Stomach (tissue), 9 donors: ENCODE measurements around the gene TNS1. TPM values are rescaled to one million over a fixed set of nuclear protein-coding genes. Genes with fewer than 3 reads are reported as not detected.

Experiments
- DNase-seq, 2 donors: peaks; one replicate each; pipeline versions ENCODE4 v3.0.0 to v3.0.0-alpha.2; 2013 to 2019
- H3K27ac ChIP-seq, 5 donors: fragments of 200-600 bp in 4 of 5; sonication (generic) in 4 of 5; one replicate each; pipeline ENCODE4 v1.5.1; 2013 to 2019; ENCODE audit warnings: mild to moderate bottlenecking in 1 of 5, moderate library complexity in 1 of 5
- H3K27me3 ChIP-seq, 3 donors: fragments of 200-600 bp; sonication (generic); one replicate each; pipeline ENCODE4 v1.5.1; 2017 to 2019; ENCODE audit warnings: mixed run types in 1 of 3
- H3K36me3 ChIP-seq, 4 donors: fragments of 200-600 bp; sonication (generic); 1 replicate in 3 of 4; 2 replicates in 1 of 4; pipeline ENCODE4 v1.5.1; 2016 to 2019
- H3K4me1 ChIP-seq, 4 donors: fragments of 200-600 bp; sonication (generic); one replicate each; pipeline ENCODE4 v1.5.1; 2016 to 2019
- H3K4me3 ChIP-seq, 4 donors: fragments of 200-600 bp; sonication (generic) in 3 of 4; one replicate each; pipeline ENCODE4 v1.5.1; 2016 to 2019; ENCODE audit warnings: mild to moderate bottlenecking in 1 of 4
- H3K9me3 ChIP-seq, 4 donors: fragments of 200-600 bp; sonication (generic); one replicate each; pipeline ENCODE4 v1.5.1; 2016 to 2019
- EP300 ChIP-seq: sonication (generic); formaldehyde crosslinking; IDR thresholded peaks from one replicate; pipeline ENCODE4 v1.6.1; 2017; ENCODE audit warnings: antibody characterized with exemption
- POLR2A ChIP-seq, 4 donors: fragments of 450-650 bp; IDR thresholded peaks; one replicate each; pipeline ENCODE4 v1.6.1; 2016; ENCODE audit warnings: antibody characterized with exemption in 4 of 4, control low read depth in 2 of 4, mild to moderate bottlenecking in 1 of 4, moderate library complexity in 1 of 4
- POLR2AphosphoS5 ChIP-seq, 3 donors: sonication (generic); formaldehyde crosslinking; IDR thresholded peaks; one replicate each; pipeline ENCODE4 v1.6.1; 2016; ENCODE audit warnings: antibody characterized with exemption in 3 of 3
- WGBS, 5 donors: extraction: QIAGEN DNeasy Blood & Tissue Kit in 3 of 5; methylation state at CpG; one replicate each; pipeline versions ENCODE4 v1.1.5 to v1.1.7; 2013 to 2018; 5-methylcytosine and 5-hydroxymethylcytosine counted together
- intact Hi-C: fragments of 100-400 bp; cut with DNase I; formaldehyde crosslinking; loops from one replicate; pipeline ENCODE4 v1.15.1; 2023; ENCODE audit warnings: low total_unique reads
- polyA plus RNA-seq, 3 donors: library from polyadenylated mRNA; stranded (reverse); fragments of 200-250 nt; gene quantifications; one replicate each; pipeline ENCODE4 v1.2.3, GENCODE V29; 2013
- total RNA-seq, 5 donors: library from RNA; depleted of rRNA; stranded (reverse); fragments of >200 nt; gene quantifications; one replicate each; pipeline versions ENCODE4 v1.1.0 to v1.2.3, GENCODE V29; 2014 to 2016
- TF ChIP-seq, protein P1 (sequence below), 7 experiments: fragments of 450-650 bp in 4 of 7; fragments of 200-600 bp in 3 of 7; sonication (generic) in 3 of 7; IDR thresholded peaks; one replicate each; pipeline ENCODE4 v1.5.1; 2016 to 2019; ENCODE audit warnings: antibody characterized with exemption in 7 of 7, control low read depth in 2 of 7, mild to moderate bottlenecking in 1 of 7
- donor health status: healthy with polysubstance abuse.
- donor health status: Bipolar disorder and iron deficiency.
- donor health status: healthy.

TNS1 gene
- total and polyA plus RNA-seq, 8 donors, result 18.5 to 682 (median 160) TPM

DNA sequence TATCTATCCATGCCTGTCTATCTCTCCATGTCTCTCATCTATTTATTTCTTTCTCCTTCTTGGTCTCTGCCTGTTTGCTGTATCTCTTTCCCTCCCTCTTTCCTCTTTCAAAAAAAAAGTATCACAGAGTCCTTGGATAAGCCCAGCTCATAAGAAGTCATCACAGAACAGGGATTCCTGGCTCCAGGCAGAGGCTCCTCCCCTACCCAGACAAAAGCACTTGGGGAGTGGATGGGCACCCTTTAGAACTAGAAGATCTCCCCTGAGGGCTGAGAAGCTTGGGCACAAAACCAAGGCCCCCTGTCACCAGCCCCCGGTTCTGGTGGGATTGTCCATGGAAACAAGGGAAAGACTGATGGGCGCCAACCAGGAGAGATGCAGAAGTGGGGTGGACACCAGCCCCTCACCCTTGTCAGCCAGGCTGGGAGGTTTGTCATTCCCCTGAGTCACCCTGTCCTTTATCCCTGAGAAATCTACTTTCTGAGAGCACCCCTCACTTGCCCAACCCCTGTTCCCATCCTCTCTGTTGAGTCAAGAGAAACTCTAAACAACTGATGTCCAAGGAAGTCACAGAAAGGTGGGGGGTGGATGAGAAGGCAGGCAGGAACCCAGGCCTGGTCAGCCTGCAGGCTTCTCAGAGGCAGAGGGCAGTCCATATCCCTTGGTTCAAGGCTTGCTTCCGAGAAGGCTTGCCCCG is 127.1 kb downstream of the TNS1 start:
- Histone ChIP-seq H3K36me3 (peaks cover 66 to 99% (median 96%) of the 10 kb centered on the region in 4 donors), H3K9me3 (no peaks in the 10 kb centered on the region), H3K27ac (peak overlapping the region in 4 of 5 donors; percentile 48 to 71 (median 54))

DNA sequence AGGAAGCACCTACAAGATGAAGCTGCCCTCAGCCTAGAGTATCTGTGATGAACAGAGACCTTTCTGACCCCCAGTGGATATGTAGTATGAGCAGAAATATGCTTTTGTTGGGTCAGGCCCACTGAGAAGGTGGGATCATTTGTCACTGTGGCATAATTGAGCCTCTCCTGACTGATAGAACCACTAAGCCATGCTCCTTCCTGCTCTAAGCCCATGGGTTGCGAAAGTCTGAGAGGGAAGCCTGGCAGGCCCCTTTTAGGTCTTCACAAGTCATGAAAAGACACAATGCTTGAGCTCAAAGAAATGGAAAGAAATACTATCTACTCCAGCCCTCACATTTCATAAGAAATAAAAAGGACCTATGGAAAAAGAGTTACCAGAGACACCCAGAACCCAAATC is 127.7 kb downstream of the TNS1 start:
- intact Hi-C loops, result no loop called here
- peak overlapping the region in 3 of 5 donors; percentile 52 to 71 (median 56) for H3K27ac ChIP-seq
- peaks cover 66 to 99% (median 96%) of the 10 kb centered on the region in 4 donors for H3K36me3 ChIP-seq
- H3K27me3 ChIP-seq, result no peaks in the 10 kb centered on the region
- no peak for DNase-seq
- TF ChIP-seq POLR2A (IDR thresholded peaks at IDR 0.05), result no peak
- no peak for TF ChIP-seq EP300
- TF ChIP-seq, protein P1, sequence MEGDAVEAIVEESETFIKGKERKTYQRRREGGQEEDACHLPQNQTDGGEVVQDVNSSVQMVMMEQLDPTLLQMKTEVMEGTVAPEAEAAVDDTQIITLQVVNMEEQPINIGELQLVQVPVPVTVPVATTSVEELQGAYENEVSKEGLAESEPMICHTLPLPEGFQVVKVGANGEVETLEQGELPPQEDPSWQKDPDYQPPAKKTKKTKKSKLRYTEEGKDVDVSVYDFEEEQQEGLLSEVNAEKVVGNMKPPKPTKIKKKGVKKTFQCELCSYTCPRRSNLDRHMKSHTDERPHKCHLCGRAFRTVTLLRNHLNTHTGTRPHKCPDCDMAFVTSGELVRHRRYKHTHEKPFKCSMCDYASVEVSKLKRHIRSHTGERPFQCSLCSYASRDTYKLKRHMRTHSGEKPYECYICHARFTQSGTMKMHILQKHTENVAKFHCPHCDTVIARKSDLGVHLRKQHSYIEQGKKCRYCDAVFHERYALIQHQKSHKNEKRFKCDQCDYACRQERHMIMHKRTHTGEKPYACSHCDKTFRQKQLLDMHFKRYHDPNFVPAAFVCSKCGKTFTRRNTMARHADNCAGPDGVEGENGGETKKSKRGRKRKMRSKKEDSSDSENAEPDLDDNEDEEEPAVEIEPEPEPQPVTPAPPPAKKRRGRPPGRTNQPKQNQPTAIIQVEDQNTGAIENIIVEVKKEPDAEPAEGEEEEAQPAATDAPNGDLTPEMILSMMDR (IDR thresholded peaks at IDR 0.05), result no peak
- TF ChIP-seq POLR2AphosphoS5 (IDR thresholded peaks at IDR 0.05), result no peak
- H3K9me3 ChIP-seq, result no peaks in the 10 kb centered on the region
- 81 to 97% (median 92%) methylated on average over 1 of the region's 1 CpG for WGBS, 5 donors
- no peak overlapping the region for H3K4me3 ChIP-seq
- H3K4me1 ChIP-seq, result peaks cover 0 to 71% (median 35%) of the 10 kb centered on the region in 4 donors

More for the DNA sequence above, 127.1 kb downstream of the TNS1 start:
- Histone ChIP-seq H3K27me3 (no peaks in the 10 kb centered on the region), H3K4me3 (no peak overlapping the region), H3K4me1 (peaks cover 0 to 71% (median 33%) of the 10 kb centered on the region in 4 donors)
- no peak for DNase-seq
- WGBS, 5 donors, result 85 to 94% (median 87%) methylated on average over 2 to 4 of the region's 4 CpGs
- TF ChIP-seq, protein P1 (IDR thresholded peaks at IDR 0.05), result no peak
- no peak for TF ChIP-seq POLR2AphosphoS5 (IDR thresholded peaks at IDR 0.05)
- no peak for TF ChIP-seq EP300
- TF ChIP-seq POLR2A (IDR thresholded peaks at IDR 0.05), result no peak
- intact Hi-C loops, result no loop called here

DNA sequence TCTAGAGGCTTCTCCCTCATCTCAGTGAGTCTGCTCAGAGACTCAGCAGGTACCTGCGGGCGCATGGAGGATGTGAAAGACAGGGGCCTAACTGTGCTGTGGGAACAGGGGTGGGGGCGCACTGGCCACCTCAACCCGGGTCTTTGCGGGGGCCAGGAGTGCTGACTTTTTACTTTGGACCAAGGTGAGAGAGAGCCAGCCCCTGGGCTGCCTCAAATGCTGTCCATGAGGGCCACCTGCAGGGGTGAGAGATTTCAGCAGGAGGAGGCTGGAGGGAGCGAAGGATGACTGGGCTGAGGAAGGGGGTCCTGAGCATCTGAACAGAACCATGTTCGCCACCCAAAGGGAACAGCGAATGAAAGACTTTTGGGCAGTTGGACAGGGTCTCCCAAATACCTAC is 129.4 kb downstream of the TNS1 start:
- Histone ChIP-seq H3K27me3 (no peaks in the 10 kb centered on the region), H3K36me3 (peaks cover 56 to 98% (median 95%) of the 10 kb centered on the region in 4 donors), H3K27ac (no peak overlapping the region), H3K4me1 (peaks cover 0 to 65% (median 34%) of the 10 kb centered on the region in 4 donors), H3K9me3 (no peaks in the 10 kb centered on the region), H3K4me3 (no peak overlapping the region)
- no peak for DNase-seq
- TF ChIP-seq, protein P1 (IDR thresholded peaks at IDR 0.05), result no peak
- no peak for TF ChIP-seq POLR2A (IDR thresholded peaks at IDR 0.05)
- intact Hi-C loops, result no loop called here
- 83 to 88% (median 88%) methylated on average over 8 of the region's 8 CpGs for WGBS, 5 donors

DNA sequence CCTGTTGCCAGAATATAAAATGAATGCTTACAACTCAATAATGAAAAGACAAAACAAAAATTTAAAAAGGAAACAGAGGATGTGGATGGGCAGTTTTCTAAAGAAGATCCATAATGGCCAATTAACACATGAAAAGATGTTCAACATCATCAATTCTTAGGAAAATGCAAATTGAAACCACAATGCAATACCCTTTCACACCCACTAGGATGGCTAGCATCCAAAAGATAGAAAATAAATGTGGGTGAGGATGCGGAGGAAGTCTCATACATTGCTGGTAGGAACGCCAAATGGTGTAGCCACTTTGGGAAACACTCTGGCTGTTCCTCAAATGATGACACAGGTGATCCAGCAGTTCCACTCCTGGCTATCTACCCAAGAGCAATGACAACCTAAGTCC is 130.5 kb downstream of the TNS1 start:
- H3K36me3 ChIP-seq, result peaks cover 60 to 98% (median 95%) of the 10 kb centered on the region in 4 donors

DNA sequence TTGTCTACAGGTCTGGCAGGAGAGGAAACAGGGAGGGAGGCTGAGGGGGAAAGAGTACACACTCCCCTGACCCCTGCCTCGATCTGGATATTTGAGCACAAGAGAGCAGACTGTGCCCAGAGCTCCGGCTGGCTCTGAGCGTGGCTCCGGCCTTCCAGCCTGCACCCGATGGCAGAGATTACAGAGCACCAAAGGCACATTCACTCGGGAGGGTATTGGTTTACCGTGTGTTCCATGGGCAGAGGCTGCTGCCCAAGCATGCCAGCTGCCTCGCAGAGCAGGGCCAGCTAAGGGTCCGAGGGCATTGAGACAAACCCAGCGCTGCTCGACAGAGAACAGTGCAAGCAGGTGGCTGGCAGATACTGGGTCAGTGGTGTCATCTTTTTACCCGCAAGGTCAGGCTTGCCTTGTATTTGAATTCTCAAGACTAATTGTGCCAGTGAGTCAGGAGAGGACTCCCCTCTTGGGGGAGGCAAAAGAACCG is 132.2 kb downstream of the TNS1 start:
- no peak for DNase-seq
- TF ChIP-seq POLR2AphosphoS5 (IDR thresholded peaks at IDR 0.05), result no peak
- no peak for TF ChIP-seq EP300
- TF ChIP-seq, protein P1 (IDR thresholded peaks at IDR 0.05), result no peak
- no peak for TF ChIP-seq POLR2A (IDR thresholded peaks at IDR 0.05)
- intact Hi-C loops, result no loop called here
- H3K9me3 ChIP-seq, result no peaks in the 10 kb centered on the region
- 78 to 81% (median 80%) methylated on average over 11 to 13 of the region's 13 CpGs for WGBS, 5 donors
- H3K36me3 ChIP-seq, result peaks cover 65 to 98% (median 95%) of the 10 kb centered on the region in 4 donors
- peaks cover 0 to 43% (median 23%) of the 10 kb centered on the region in 4 donors for H3K4me1 ChIP-seq
- no peak overlapping the region for H3K4me3 ChIP-seq
- peak overlapping the region in 2 of 5 donors; percentile 45 to 61 for H3K27ac ChIP-seq
- no peaks in the 10 kb centered on the region for H3K27me3 ChIP-seq

More for the DNA sequence above, 130.5 kb downstream of the TNS1 start:
- no peak overlapping the region for H3K4me3 ChIP-seq
- H3K9me3 ChIP-seq, result no peaks in the 10 kb centered on the region
- H3K27me3 ChIP-seq, result no peaks in the 10 kb centered on the region
- intact Hi-C loops, result no loop called here
- no peak overlapping the region for H3K27ac ChIP-seq
- no peak for DNase-seq
- no peak for TF ChIP-seq EP300
- 55 to 78% (median 73%) methylated on average over 2 of the region's 2 CpGs for WGBS, 5 donors
- peaks cover 0 to 58% (median 31%) of the 10 kb centered on the region in 4 donors for H3K4me1 ChIP-seq
